Osteocyte (in vitro differentiated cells): ENCODE results near the gene BBS12. TPM values are rescaled to one million over a fixed set of nuclear protein-coding genes. Genes with fewer than 3 reads are reported as not detected.

Experiments used
- DNase-seq: peaks from one replicate; pipeline ENCODE4 v3.0.0; 2021; ENCODE audit warnings: mixed read lengths; ENCODE audit not compliant: unreplicated experiment; ENCODE audit errors: extremely low spot score
- H3K27ac Mint-ChIP-seq: one replicate; pipeline ENCODE4 v1.8.0; 2021; ENCODE audit warnings: mild to moderate bottlenecking, mixed read lengths; ENCODE audit not compliant: unreplicated experiment
- H3K27me3 Mint-ChIP-seq: one replicate; pipeline ENCODE4 v1.8.0; 2021; ENCODE audit warnings: mixed read lengths; ENCODE audit not compliant: unreplicated experiment
- H3K36me3 Mint-ChIP-seq: one replicate; pipeline ENCODE4 v1.8.0; 2021; ENCODE audit warnings: mixed read lengths; ENCODE audit not compliant: unreplicated experiment
- H3K4me1 Mint-ChIP-seq: one replicate; pipeline ENCODE4 v1.8.0; 2021; ENCODE audit warnings: mixed read lengths; ENCODE audit not compliant: unreplicated experiment
- H3K4me3 Mint-ChIP-seq: one replicate; pipeline ENCODE4 v1.8.0; 2021; ENCODE audit warnings: mild to moderate bottlenecking, moderate library complexity, mixed read lengths; ENCODE audit not compliant: unreplicated experiment
- H3K9me3 Mint-ChIP-seq: one replicate; pipeline ENCODE4 v1.8.0; 2021; ENCODE audit warnings: mixed read lengths; ENCODE audit not compliant: unreplicated experiment
- CTCF ChIP-seq: fragments of 200-600 bp; sonication (generic); IDR thresholded peaks from 2 replicates; pipeline ENCODE4 v1.5.0; 2021; ENCODE audit warnings: antibody characterized with exemption, mild to moderate bottlenecking, moderate library complexity
- total RNA-seq: library from RNA; stranded (reverse); gene quantifications from 2 replicates; pipeline ENCODE4 v1.2.1, GENCODE V29; 2021

Gene BBS12
- total RNA-seq, 1 donor from 2014 or later, result 3.3 TPM

GRCh38 chr4:122701965-122702364 is 30.5 kb upstream of the BBS12 start:
- Mint-ChIP-seq H3K4me1 (no peaks in the 10 kb centered on the region), H3K4me3 (no peak overlapping the region), H3K9me3 (no peaks in the 10 kb centered on the region), H3K27ac (no peak overlapping the region), H3K27me3 (no peaks in the 10 kb centered on the region), H3K36me3 (no peaks in the 10 kb centered on the region)
- no peak for DNase-seq
- TF ChIP-seq CTCF, result no peak

DNA sequence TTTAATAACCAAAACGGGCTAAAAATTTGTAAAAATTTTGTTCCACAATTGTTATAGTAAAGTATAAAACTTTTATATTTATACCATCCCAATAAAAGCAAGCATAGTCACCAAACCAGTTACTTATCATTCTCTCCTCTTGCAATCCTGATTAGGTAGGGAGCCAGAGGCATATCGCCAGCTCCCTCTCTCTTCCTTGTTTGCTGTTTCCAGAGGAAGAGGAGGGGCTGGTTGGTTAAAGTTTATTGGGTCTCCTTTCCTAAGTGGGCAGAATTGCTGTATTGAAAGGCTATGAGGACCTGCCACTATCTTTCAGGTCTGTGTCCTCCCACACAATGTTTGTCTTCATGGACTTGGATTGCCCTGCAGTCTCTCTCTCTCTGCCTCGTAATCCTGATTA is 29.6 kb upstream of the BBS12 start:
- no peaks in the 10 kb centered on the region for H3K27me3 Mint-ChIP-seq

GRCh38 chr4:122703868-122704267 is 28.6 kb upstream of the BBS12 start:
- Mint-ChIP-seq H3K4me3 (no peak overlapping the region), H3K27me3 (no peaks in the 10 kb centered on the region), H3K9me3 (no peaks in the 10 kb centered on the region), H3K4me1 (no peaks in the 10 kb centered on the region), H3K36me3 (no peaks in the 10 kb centered on the region), H3K27ac (no peak overlapping the region)
- no peak for DNase-seq
- no peak for TF ChIP-seq CTCF

More for the DNA sequence above, 29.6 kb upstream of the BBS12 start:
- H3K9me3 Mint-ChIP-seq, result no peaks in the 10 kb centered on the region
- no peak for DNase-seq
- no peak overlapping the region for H3K4me3 Mint-ChIP-seq
- H3K36me3 Mint-ChIP-seq, result no peaks in the 10 kb centered on the region
- H3K4me1 Mint-ChIP-seq, result no peaks in the 10 kb centered on the region
- H3K27ac Mint-ChIP-seq, result no peak overlapping the region
- no peak for TF ChIP-seq CTCF

DNA sequence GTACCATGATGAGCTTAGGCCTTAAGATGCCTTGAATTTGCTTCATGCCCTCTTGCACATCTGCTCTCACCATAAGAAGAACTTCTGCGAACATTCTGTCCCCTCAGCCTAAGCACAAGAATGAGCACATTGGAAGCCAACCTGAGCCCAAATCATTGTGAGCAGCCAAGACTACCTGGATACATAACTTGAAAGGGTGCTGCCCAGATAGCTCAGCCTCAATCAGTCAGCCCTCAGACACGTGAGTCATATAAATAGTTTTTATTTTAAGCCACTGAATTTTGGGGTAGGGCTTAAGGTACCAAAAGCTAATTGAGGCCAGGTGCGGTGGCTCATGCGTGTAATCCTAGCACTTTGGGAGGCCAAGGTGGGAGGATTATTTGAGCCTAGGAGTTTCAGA is 27.5 kb upstream of the BBS12 start:
- H3K27ac Mint-ChIP-seq, result no peak overlapping the region
- H3K4me3 Mint-ChIP-seq, result no peak overlapping the region

GRCh38 chr4:122705547-122706117 is 26.9 kb upstream of the BBS12 start:
- no peak for TF ChIP-seq CTCF
- Mint-ChIP-seq H3K9me3 (no peaks in the 10 kb centered on the region), H3K27me3 (no peaks in the 10 kb centered on the region), H3K36me3 (no peaks in the 10 kb centered on the region), H3K4me3 (no peak overlapping the region), H3K27ac (no peak overlapping the region), H3K4me1 (peaks cover 5% of the 10 kb centered on the region)
- DNase-seq, result no peak

More for the DNA sequence above, 27.5 kb upstream of the BBS12 start:
- no peak for DNase-seq
- Mint-ChIP-seq H3K36me3 (no peaks in the 10 kb centered on the region), H3K27me3 (no peaks in the 10 kb centered on the region), H3K9me3 (no peaks in the 10 kb centered on the region), H3K4me1 (no peaks in the 10 kb centered on the region)
- no peak for TF ChIP-seq CTCF
